Activated effector memory CD4-positive, alpha-beta T cell treated with anti-CD3 and anti-CD28 coated beads, Interleukin-2, amount 50 U/mL, for 16 hours (primary cell): ENCODE results near the gene PCDHA9.
"Not testable (repeated sequence)": the region's sequence is repeated elsewhere in the genome, so short reads cannot be mapped to it uniquely, and the experiment has no call there.

Experiments
- DNase-seq: peaks from one replicate; pipeline ENCODE4 v3.0.0-alpha.2; 2020

PCDHA9 gene

DNA sequence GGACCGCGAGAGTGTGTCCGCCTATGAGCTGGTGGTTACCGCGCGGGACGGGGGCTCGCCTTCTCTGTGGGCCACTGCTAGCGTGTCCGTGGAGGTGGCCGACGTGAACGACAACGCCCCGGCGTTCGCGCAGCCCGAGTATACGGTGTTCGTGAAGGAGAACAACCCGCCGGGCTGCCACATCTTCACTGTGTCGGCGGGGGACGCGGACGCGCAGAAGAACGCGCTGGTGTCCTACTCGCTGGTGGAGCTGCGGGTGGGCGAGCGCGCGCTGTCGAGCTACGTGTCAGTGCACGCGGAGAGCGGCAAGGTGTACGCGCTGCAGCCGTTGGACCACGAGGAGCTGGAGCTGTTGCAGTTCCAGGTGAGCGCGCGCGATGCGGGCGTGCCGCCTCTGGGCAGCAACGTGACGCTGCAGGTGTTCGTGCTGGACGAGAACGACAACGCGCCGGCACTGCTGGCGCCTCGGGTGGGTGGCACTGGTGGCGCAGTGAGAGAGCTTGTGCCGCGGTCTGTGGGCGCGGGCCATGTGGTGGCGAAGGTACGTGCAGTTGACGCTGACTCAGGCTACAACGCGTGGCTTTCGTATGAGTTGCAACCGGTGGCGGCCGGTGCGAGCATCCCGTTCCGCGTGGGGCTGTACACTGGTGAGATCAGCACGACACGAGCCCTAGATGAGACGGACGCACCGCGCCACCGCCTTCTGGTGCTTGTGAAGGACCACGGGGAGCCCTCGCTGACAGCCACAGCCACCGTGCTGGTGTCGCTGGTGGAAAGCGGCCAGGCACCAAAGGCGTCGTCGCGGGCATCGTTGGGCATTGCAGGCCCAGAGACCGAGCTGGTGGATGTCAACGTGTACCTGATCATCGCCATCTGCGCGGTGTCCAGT is 12.3 kb upstream of the PCDHA9 start:
- DNase-seq, result no peak

GRCh38 chr5:140840978-140841962 is 6.9 kb upstream of the PCDHA9 start, which contains the start of gene PCDHA8:
TSS of gene PCDHA8 (plus strand) at chr5:140841187. CDS start at chr5:140841322, 135 bp downstream.
- DNase-seq, result no peak

GRCh38 chr5:140842798-140843733 is 5.1 kb upstream of the PCDHA9 start:
- no peak for DNase-seq

DNA sequence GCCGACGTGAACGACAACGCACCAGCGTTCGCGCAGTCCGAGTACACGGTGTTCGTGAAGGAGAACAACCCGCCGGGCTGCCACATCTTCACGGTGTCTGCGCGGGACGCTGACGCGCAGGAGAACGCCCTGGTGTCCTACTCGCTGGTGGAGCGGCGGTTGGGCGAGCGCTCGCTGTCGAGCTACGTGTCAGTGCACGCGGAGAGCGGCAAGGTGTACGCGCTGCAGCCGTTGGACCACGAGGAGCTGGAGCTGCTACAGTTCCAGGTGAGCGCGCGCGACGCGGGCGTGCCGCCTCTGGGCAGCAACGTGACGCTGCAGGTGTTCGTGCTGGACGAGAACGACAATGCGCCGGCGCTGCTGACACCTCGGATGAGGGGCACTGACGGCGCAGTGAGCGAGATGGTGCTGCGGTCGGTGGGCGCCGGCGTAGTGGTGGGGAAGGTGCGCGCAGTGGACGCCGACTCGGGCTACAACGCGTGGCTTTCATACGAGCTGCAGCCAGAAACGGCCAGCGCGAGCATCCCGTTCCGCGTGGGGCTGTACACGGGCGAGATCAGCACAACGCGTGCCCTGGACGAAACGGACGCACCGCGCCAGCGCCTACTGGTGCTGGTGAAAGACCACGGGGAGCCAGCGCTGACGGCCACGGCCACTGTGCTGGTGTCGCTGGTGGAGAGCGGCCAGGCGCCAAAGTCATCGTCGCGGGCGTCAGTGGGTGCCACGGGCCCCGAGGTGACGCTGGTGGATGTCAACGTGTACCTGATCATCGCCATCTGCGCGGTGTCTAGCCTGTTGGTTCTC is 1.9 kb downstream of the PCDHA9 start:
- not testable (repeated sequence) for DNase-seq

DNA sequence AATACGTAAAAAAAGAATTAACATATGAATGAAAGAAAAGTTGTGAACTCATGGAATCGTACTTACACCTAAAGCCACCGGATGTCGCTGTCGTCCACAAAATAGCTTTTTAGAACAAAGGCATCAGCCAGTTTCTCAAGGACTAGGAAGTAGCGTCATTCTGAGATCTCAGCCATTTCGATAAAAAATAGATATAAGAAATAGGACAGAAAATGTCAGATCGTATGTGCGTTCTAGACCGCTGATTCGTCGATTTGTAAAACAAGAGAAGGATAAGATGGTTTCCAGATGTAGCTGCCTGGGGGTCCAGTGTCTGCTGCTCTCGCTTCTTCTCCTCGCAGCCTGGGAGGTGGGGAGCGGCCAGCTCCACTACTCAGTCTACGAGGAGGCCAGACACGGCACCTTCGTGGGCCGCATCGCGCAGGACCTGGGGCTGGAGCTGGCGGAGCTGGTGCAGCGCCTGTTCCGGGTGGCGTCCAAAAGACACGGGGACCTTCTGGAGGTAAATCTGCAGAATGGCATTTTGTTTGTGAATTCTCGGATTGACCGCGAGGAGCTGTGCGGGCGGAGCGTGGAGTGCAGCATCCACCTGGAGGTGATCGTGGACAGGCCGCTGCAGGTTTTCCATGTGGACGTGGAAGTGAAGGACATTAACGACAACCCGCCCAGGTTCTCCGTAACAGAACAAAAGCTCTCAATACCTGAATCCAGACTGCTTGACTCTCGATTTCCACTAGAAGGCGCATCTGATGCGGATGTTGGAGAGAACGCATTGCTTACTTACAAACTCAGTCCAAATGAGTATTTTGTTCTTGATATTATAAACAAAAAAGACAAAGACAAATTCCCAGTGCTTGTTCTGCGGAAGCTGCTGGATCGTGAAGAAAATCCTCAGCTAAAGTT is 7.8 kb downstream of the PCDHA9 start, which contains the start of gene PCDHA10:
TSS of gene PCDHA10 (plus strand) at position 126 of the 903 bp plus-strand sequence. CDS start at position 278, 152 bp downstream.
- DNase-seq, result no peak

DNA sequence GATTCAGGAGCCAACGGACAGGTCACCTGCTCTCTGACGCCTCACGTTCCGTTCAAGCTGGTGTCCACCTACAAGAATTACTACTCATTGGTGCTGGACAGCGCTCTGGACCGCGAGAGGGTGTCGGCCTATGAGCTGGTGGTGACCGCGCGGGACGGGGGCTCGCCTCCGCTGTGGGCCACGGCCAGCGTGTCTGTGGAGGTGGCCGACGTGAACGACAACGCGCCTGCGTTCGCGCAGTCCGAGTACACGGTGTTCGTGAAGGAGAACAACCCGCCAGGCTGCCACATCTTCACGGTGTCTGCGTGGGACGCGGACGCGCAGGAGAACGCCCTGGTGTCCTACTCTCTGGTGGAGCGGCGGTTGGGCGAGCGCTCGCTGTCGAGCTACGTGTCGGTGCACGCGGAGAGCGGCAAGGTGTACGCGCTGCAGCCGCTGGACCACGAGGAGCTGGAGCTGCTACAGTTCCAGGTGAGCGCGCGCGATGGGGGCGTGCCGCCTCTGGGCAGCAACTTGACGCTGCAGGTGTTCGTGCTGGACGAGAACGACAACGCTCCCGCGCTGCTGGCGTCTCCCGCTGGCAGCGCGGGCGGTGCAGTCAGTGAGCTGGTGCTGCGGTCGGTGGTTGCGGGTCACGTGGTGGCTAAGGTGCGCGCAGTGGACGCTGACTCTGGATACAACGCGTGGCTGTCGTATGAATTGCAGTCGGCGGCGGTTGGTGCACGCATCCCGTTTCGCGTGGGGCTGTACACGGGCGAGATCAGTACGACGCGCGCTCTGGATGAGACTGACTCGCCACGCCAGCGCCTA is 9.2 kb downstream of the PCDHA9 start:
- DNase-seq, result no peak

- DNase-seq, result no peak
Measured at GRCh38 chr5:140857987-140858240, 9.7 kb downstream of the PCDHA9 start.

DNA sequence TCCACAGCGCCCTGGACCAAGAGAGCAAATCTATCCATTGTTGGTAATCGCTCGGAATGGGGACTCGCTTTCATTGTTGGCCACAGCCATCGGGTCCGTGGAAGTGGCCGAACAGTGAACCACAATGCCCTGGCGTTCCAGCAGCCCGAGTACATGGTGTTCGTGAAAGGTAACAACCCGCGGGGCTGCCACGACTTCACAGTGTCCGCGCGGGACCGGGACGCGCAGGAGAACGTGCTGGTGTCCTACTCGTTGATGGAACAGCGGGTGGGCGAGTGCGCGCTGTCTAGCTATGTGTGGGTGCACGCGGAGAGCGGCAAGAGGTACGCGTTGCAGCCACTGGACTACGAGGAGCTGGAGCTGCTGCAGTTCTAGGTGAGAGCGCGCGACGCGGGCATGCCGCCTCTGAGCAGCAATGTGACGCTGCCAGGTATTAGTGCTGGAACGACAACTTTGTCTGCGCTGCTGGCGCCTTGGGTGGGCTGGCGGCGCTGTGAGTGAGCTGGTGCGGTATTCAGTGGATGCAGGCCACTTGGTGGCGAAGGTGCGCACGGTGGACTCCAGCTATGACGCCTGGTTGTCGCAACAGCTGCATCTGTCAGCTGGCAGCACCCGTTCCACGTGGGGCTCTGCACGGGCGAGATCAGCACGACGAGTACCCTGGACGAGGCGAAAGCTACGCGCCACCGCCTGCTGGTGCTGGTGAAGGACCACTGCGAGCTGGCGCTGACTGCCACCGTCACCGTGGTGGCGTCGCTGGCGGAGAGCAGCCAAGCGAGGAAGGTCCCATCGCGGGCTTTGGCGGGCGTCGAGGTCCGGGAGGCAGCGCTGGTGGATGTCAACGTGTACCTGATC is 14.5 kb downstream of the PCDHA9 start:
- DNase-seq, result no peak

DNA sequence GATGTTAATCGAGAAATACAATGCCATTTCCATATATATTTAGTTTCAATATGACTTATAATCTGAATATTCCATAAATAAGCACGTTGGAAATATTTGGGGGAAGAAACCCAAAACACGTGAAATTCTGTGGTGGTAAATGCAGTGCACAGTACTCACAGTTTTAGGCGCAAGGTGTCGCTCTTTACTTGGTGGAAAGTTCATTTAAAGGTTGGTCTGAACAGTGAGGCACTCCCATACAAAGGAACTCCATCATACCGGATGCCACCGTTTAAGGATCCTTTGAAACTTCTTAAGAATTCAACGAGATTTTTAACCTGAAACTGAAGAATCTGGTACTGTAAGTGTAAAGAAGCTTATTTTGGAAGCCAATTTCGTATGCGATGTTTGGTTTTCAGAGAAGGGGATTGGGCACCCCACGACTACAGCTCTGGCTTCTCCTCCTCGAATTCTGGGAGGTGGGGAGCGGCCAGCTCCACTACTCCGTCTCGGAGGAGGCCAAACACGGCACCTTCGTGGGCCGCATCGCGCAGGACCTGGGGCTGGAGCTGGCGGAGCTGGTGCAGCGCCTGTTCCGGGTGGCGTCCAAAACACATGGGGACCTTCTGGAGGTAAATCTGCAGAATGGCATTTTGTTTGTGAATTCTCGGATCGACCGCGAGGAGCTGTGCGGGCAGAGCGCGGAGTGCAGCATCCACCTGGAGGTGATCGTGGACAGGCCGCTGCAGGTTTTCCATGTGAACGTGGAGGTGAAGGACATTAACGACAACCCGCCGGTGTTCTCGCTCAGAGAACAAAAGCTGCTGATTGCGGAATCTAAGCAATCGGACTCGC is 20.8 kb downstream of the PCDHA9 start, which contains the start of gene PCDHA11:
TSS of gene PCDHA11 (plus strand) at position 237 of the 834 bp plus-strand sequence. CDS start at position 384, 147 bp downstream.
- no peak for DNase-seq

DNA sequence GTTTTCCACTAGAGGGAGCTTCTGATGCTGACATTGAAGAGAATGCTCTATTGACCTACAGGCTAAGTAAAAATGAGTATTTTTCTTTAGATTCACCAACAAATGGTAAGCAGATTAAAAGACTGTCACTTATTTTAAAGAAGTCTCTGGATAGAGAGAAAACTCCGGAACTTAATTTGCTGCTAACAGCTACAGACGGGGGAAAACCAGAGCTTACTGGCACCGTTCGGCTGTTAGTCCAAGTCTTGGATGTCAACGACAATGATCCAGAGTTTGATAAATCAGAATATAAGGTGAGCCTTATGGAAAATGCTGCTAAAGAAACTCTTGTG is 21.3 kb downstream of the PCDHA9 start:
- DNase-seq, result no peak

GRCh38 chr5:140870221-140871201 is 22.3 kb downstream of the PCDHA9 start:
- DNase-seq, result no peak

DNA sequence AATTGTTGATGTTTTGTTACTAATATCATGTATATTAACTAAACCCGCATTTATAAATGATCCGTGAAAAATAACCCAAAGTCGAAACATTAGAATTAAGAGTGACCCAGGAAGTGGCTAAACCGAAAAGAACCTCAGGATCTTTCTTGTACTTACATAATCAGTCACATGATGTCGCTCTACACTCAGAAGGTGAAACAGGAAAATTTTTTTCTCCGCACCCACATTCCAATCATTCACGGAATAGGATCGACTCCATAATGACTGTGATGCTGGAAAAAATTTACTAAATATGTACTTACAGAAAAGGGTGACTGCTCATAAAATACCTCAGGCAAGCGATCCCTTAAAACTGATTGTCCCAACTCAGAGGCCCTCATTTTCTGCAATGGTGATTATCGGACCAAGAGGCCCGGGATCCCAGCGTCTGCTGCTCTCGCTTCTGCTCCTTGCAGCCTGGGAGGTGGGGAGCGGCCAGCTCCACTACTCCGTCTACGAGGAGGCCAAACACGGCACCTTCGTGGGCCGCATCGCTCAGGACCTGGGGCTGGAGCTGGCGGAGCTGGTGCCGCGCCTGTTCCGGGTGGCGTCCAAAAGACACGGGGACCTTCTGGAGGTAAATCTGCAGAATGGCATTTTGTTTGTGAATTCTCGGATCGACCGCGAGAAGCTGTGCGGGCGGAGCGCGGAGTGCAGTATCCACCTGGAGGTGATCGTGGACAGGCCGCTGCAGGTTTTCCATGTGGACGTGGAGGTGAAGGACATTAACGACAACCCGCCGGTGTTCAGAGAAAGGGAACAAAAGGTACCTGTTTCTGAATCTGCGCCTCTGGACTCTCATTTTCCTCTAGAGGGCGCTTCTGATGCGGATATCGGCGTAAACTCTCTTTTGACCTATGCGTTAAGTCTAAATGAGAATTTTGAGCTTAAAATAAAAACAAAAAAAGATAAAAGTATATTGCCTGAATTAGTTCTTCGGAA is 27.2 kb downstream of the PCDHA9 start, which contains the start of gene PCDHA12:
TSS of gene PCDHA12 (plus strand) at position 224 of the 981 bp plus-strand sequence. CDS start at position 389, 165 bp downstream.
- no peak for DNase-seq

DNA sequence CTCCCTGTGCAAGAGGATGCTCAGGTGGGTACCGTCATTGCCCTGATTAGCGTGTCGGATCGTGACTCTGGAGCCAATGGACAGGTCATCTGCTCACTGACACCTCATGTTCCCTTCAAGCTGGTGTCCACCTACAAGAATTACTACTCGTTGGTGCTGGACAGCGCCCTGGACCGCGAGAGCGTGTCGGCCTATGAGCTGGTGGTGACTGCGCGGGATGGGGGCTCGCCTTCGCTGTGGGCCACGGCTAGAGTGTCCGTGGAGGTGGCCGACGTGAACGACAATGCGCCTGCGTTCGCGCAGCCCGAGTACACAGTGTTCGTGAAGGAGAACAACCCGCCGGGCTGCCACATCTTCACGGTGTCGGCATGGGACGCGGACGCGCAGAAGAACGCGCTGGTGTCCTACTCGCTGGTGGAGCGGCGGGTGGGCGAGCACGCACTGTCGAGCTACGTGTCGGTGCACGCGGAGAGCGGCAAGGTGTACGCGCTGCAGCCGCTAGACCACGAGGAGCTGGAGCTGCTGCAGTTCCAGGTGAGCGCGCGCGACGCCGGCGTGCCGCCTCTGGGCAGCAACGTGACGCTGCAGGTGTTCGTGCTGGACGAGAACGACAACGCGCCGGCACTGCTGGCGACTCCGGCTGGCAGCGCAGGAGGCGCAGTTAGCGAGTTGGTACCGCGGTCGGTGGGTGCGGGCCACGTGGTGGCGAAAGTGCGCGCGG is 28.5 kb downstream of the PCDHA9 start:
- not testable (repeated sequence) for DNase-seq

- DNase-seq, result no peak
Measured at GRCh38 chr5:140877262-140877581, 29.0 kb downstream of the PCDHA9 start.
